GM12872 (cell line): ENCODE measurements around the gene MMS19.

Experiments
- CTCF ChIP-seq: IDR thresholded peaks from 3 replicates; pipeline ENCODE4 v1.5.1; 2011; ENCODE audit warnings: low read depth, mild to moderate bottlenecking, low read length, moderate library complexity; ENCODE audit not compliant: insufficient read depth

Gene MMS19

GRCh38 chr10:97442277-97442676, 55.9 kb downstream of the MMS19 start:
- no peak for TF ChIP-seq CTCF

- no peak for TF ChIP-seq CTCF
Measured at GRCh38 chr10:97435211-97435610, 63.0 kb downstream of the MMS19 start.

GRCh38 chr10:97434557-97434956, 63.7 kb downstream of the MMS19 start:
- TF ChIP-seq CTCF, result no peak

- TF ChIP-seq CTCF, result no peak
Measured at GRCh38 chr10:97434055-97434454, 64.2 kb downstream of the MMS19 start.

- no peak for TF ChIP-seq CTCF
Measured at GRCh38 chr10:97428572-97428981, 69.6 kb downstream of the MMS19 start.

- no peak for TF ChIP-seq CTCF
Measured at GRCh38 chr10:97427571-97428179, 70.5 kb downstream of the MMS19 start.

GRCh38 chr10:97426776-97427570, 71.2 kb downstream of the MMS19 start:
- TF ChIP-seq CTCF, result no peak
